ENCODE measurements around the gene SCAF4.
A peak's percentile ranks its signal among the peaks of the same experiment; 100 is the strongest.
"Not testable (repeated sequence)": the region's sequence is repeated elsewhere in the genome, so short reads cannot be mapped to it uniquely, and the experiment has no call there.

The SCAF4 gene

GRCh38 chr21:31744182-31744800 is 12.4 kb upstream of the SCAF4 start:
- no peak for DNase-seq (ENCODE audit: low read depth)
- no peak overlapping the region for H3K4me3 ChIP-seq (ENCODE audit: low read depth, low read length)

DNA sequence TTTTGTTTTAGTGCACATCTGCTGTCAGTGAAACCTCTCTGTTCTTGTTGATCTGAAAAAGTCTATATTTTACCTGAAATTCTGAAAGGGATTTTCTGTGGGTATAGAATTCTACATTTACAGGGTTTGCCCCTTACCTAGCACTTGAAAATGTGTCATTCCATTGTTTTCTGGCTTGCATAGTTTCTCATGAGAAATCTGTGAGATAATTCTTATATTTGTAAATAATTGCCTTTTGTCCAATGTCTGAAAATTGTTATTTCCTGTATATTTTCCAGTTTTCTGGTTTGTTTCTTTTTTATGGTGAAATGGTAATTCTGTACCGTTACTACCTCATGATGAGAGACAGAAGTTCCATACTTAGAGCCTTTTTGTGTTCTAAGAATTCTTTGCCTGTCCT is 11.8 kb upstream of the SCAF4 start:
- no peak for DNase-seq (ENCODE audit: low read depth)
- H3K4me3 ChIP-seq (ENCODE audit: low read depth, low read length), result no peak overlapping the region

DNA sequence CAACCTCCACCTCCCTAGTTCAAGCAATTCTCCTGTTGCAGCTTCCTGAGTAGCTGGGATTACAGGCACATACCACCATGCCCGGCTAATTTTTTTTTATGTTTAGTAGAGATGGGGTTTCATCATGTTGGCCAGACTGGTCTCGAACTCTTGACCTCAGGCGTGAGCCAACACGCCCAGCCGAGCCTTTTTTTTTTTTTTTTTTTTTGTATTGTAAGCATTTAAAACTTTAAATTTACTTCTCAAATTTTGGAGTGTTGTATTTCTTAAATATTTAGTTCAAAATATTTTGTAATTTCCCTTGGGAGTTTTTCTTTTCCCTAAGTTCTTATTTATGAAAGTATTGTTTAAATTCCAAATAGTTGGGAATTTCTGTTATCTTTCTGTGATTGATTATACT is 9.2 kb upstream of the SCAF4 start:
- no peak for DNase-seq (ENCODE audit: low read depth)
- no peak overlapping the region for H3K4me3 ChIP-seq (ENCODE audit: low read depth, low read length)

DNA sequence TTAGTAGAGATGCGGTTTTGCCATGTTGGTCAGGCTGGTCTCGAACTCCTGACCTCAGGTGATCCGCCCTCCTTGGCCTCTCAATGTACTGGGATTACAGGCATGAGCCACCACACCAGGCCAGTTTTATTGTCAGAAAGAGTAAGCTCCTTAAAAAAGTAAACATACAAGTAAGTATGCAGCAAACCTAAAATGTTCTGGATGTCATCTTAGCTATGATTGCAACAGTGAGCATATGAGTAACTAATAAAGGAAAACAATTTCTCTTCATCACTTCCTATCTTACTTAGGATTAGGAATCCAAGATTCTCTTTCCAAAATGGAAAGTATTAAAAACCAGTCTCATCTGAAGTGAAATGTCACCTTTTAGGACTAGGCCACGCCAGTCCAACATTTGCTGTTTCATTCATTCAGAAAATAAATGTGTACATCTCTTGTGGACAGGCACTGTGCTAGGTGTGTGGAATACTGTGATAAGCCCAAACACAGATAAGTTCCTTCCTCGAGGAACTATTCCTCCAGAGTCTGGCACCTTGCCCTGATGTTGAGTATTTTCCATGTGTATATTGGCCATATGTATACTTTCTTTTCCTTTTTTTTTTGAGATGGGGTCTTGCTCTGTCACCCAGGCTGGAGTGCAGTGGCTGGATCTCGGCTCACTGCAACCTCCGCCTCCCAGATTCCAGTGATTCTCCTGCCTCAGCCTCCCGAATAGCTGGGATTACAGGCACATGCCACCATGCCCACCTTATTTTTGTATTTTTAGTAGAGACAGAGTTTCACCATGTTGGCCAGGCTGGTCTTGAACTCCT is 5.9 kb upstream of the SCAF4 start:
- H3K4me3 ChIP-seq (ENCODE audit: low read depth, low read length); DNase-seq (ENCODE audit: low read depth): not testable (repeated sequence)

- no peak for DNase-seq (ENCODE audit: low read depth)
Measured at GRCh38 chr21:31735511-31735992, 3.6 kb upstream of the SCAF4 start.

GRCh38 chr21:31733551-31734149 is 1.7 kb upstream of the SCAF4 start:
- DNase-seq (ENCODE audit: low read depth), result no peak
- no peak overlapping the region for H3K4me3 ChIP-seq (ENCODE audit: low read depth, low read length)

More at GRCh38 chr21:31735511-31735992, 3.6 kb upstream of the SCAF4 start:
- no peak overlapping the region for H3K4me3 ChIP-seq (ENCODE audit: low read depth, low read length)

- DNase-seq (ENCODE audit: low read depth), result no peak
- H3K4me3 ChIP-seq (ENCODE audit: low read depth, low read length), result peak overlapping the region; percentile 64
Measured at GRCh38 chr21:31732597-31733550, 956 bp upstream of the SCAF4 start.

- peak overlapping the region; percentile 83 for H3K4me3 ChIP-seq (ENCODE audit: low read depth, low read length)
- DNase-seq (ENCODE audit: low read depth), result no peak
Measured at GRCh38 chr21:31731056-31731856, 662 bp downstream of the SCAF4 start.

GRCh38 chr21:31730712-31731055 is 1.2 kb downstream of the SCAF4 start:
- DNase-seq (ENCODE audit: low read depth), result no peak
- H3K4me3 ChIP-seq (ENCODE audit: low read depth, low read length), result peak overlapping the region; percentile 83

DNA sequence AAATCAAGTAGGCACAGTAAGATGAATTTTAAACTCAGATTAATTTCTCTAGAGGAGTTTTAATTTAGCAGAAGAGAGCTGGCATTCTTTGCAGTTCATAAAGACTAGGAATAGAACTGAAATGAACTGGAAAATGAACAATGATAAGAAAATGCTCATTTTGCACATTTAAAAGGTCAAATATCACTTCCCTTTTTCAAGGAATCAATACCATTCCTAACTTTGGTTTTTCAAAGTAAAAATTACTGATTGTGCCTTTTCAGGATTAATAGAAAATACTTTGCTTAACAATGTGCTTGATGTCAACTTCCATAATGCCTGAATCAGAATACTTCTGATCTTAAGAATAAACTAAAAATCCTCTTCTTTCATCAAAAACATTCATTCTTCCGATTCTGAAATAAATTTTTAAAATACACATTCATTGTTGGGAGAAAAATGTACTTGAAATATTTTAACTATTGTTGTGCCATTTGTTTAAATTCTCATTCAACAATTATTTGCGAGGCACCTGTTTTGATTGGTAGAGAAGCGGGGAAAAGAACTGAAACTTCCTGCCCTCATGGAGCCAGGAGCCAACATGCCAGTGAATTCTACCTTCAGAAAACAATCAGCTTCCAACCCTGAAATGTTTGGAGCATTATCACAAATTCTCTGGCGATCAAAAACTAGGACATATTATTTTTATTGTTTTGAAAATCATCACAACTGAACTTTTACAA is 2.1 kb downstream of the SCAF4 start:
- peak overlapping the region; percentile 83 for H3K4me3 ChIP-seq (ENCODE audit: low read depth, low read length)
- no peak for DNase-seq (ENCODE audit: low read depth)

GRCh38 chr21:31728952-31729351 is 3.0 kb downstream of the SCAF4 start:
- no peak for DNase-seq (ENCODE audit: low read depth)
- no peak overlapping the region for H3K4me3 ChIP-seq (ENCODE audit: low read depth, low read length)

- no peak overlapping the region for H3K4me3 ChIP-seq (ENCODE audit: low read depth, low read length)
- DNase-seq (ENCODE audit: low read depth), result no peak
Measured at GRCh38 chr21:31728191-31728590, 3.7 kb downstream of the SCAF4 start.

- no peak overlapping the region for H3K4me3 ChIP-seq (ENCODE audit: low read depth, low read length)
- DNase-seq (ENCODE audit: low read depth), result no peak
Measured at GRCh38 chr21:31727181-31727580, 4.7 kb downstream of the SCAF4 start.

- no peak overlapping the region for H3K4me3 ChIP-seq (ENCODE audit: low read depth, low read length)
- DNase-seq (ENCODE audit: low read depth), result no peak
Measured at GRCh38 chr21:31726407-31726806, 5.5 kb downstream of the SCAF4 start.

DNA sequence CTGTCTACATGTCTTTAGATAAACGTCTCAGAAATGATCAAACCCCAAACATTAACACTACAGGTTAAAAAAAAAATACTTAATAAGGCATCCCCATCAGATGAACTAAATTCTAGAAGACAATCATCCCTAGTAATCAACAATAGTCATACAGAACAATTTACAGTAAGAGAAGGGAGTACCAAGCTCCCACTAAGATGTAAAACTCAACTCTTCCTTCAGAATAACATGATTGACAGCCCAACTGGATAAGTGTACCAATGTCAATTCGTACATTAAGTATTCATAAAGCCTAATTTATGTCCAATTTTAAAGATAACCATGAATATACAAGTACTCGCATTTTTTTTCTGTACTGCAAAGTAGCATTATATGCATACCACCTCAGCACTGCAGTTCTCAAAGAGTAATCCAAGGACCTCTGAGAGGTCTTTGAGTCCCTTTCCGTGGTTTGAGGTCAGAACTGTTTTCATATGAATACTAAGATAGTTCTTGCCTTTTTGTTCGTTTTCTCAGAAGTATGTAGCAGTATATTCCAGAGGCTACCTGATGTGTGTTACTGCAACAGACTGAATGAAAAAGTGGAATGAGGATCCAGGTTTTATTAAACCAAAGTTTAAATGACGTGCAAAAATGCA is 6.6 kb downstream of the SCAF4 start:
- no peak overlapping the region for H3K4me3 ChIP-seq (ENCODE audit: low read depth, low read length)
- no peak for DNase-seq (ENCODE audit: low read depth)

- H3K4me3 ChIP-seq (ENCODE audit: low read depth, low read length), result no peak overlapping the region
- DNase-seq (ENCODE audit: low read depth), result no peak
Measured at GRCh38 chr21:31724552-31724951, 7.4 kb downstream of the SCAF4 start.

DNA sequence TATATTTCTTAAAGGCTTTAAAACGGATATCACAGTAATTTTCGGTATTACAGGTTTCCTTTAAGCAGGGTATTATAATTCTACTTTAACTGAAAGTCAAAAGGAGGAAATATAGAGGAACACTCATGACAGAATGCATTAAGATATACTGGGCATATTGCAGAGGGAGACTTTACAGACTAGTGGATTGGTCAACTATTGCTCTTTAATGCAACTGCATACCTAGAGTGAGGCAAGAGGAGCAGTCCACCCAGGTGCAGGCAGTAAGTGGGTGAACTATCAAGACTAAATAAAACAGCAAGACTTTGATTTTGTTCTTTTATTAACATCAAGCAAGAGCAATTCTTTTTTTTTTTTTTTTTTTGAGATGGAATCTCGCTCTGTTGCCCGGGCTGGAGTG is 10.5 kb downstream of the SCAF4 start:
- no peak for DNase-seq (ENCODE audit: low read depth)
- H3K4me3 ChIP-seq (ENCODE audit: low read depth, low read length), result no peak overlapping the region

- no peak overlapping the region for H3K4me3 ChIP-seq (ENCODE audit: low read depth, low read length)
- DNase-seq (ENCODE audit: low read depth), result no peak
Measured at GRCh38 chr21:31720739-31721138, 11.2 kb downstream of the SCAF4 start.
